Endothelial cell of umbilical vein (primary cell): ENCODE results near the gene BLVRA. TPM values are rescaled to one million over a fixed set of nuclear protein-coding genes. Genes with fewer than 3 reads are reported as not detected.

Source experiments
- BruUV-seq: library from RNA; stranded (reverse); fragments of 400-500 nt; replicated peaks from 2 replicates; lab custom pipeline; 2021; lab: Mats Ljungman, UMichigan
- CTCF ChIA-PET: fragments of 300-600, 350-600 bp; sonication (Branson Sonifier 250); formaldehyde crosslinking; loops from one replicate; lab custom pipeline; 2021; ENCODE audit warnings: antibody characterized with exemption, inconsistent platforms; lab: Charles Lee
- POLR2A ChIA-PET: fragments of 300-600, 350-600 bp; sonication (Branson Sonifier 250); formaldehyde crosslinking; loops from one replicate; lab custom pipeline; 2021; ENCODE audit warnings: antibody characterized with exemption, inconsistent platforms; lab: Charles Lee
- DNase-seq: peaks from one replicate; pipeline ENCODE4 v3.0.0-alpha.2; 2011; ENCODE audit warnings: low read depth, low spot score
- FAIRE-seq: peaks from 2 replicates; lab custom pipeline; 2011; peaks lifted over from hg19 to GRCh38; lab: Jason Lieb, UNC
- H2AFZ ChIP-seq: 2 replicates; pipeline ENCODE4 v1.6.0; 2012; ENCODE audit warnings: low read depth, low read length, control low read depth, inconsistent platforms
- H3K27ac ChIP-seq: 2 replicates; pipeline ENCODE4 v1.5.1; 2011; ENCODE audit warnings: low read depth, mild to moderate bottlenecking, control low read depth, low read length, moderate library complexity; ENCODE audit not compliant: insufficient read depth
- H3K27me3 ChIP-seq, 2 experiments: 2 replicates each; pipeline versions ENCODE4 v1.6.0 to v1.6.1; 2011; ENCODE audit warnings: low read length in 2 of 2, mixed read lengths in 1 of 2; ENCODE audit not compliant: control insufficient read depth in 2 of 2, insufficient read depth in 2 of 2
- H3K36me3 ChIP-seq, 2 experiments: 2 replicates in 1 of 2; 3 replicates in 1 of 2; pipeline ENCODE4 v1.5.1; 2011; ENCODE audit warnings: low read length in 2 of 2, mild to moderate bottlenecking in 1 of 2, moderate library complexity in 1 of 2; ENCODE audit not compliant: control insufficient read depth in 2 of 2, insufficient read depth in 2 of 2; ENCODE audit errors: extremely low read depth in 1 of 2
- H3K4me1 ChIP-seq: 3 replicates; pipeline ENCODE4 v1.5.1; 2011; ENCODE audit warnings: mild to moderate bottlenecking, low read length; ENCODE audit not compliant: control insufficient read depth, insufficient read depth; ENCODE audit errors: extremely low read depth
- H3K4me2 ChIP-seq: 2 replicates; pipeline ENCODE4 v1.6.1; 2011; ENCODE audit warnings: low read length, control low read depth, mixed read lengths; ENCODE audit not compliant: insufficient read depth
- H3K4me3 ChIP-seq, 3 experiments: fragments of 200-600 bp in 1 of 3; sonication (generic), shearing (Covaris generic) in 1 of 3; replicated peaks in 1 of 3; 2 replicates each; pipeline ENCODE4 v1.5.1; 2011 to 2016; ENCODE audit warnings: control low read depth in 3 of 3, low read length in 3 of 3, mild to moderate bottlenecking in 2 of 3, inconsistent platforms in 1 of 3, low read depth in 1 of 3, moderate library complexity in 1 of 3; ENCODE audit not compliant: insufficient read depth in 1 of 3
- H3K79me2 ChIP-seq: 2 replicates; pipeline ENCODE4 v1.6.0; 2012; ENCODE audit warnings: low read length, inconsistent platforms; ENCODE audit not compliant: control insufficient read depth, insufficient read depth
- H3K9ac ChIP-seq: replicated peaks from 2 replicates; pipeline ENCODE3; 2011; ENCODE audit warnings: low read length, control low read depth; ENCODE audit not compliant: insufficient read depth; ENCODE audit errors: extremely low read depth
- H3K9me1 ChIP-seq: replicated peaks from 3 replicates; pipeline ENCODE4 v1.6.0; 2011; ENCODE audit warnings: mild to moderate bottlenecking, low read length; ENCODE audit not compliant: control insufficient read depth, insufficient read depth; ENCODE audit errors: extremely low read depth
- H3K9me3 ChIP-seq: replicated peaks from 2 replicates; pipeline ENCODE4 v1.5.1; 2012; ENCODE audit warnings: low read length, inconsistent platforms; ENCODE audit not compliant: control insufficient read depth, insufficient read depth
- H4K20me1 ChIP-seq: replicated peaks from 2 replicates; pipeline ENCODE3; 2011; ENCODE audit warnings: mild to moderate bottlenecking, low read length; ENCODE audit not compliant: control insufficient read depth, insufficient read depth; ENCODE audit errors: extremely low read depth
- EZH2 ChIP-seq: IDR thresholded peaks from 2 replicates; pipeline ENCODE4 v1.6.1; 2012; ENCODE audit warnings: borderline replicate concordance, low read depth, mild to moderate bottlenecking, moderate library complexity, low read length, inconsistent platforms; ENCODE audit not compliant: severe bottlenecking
- FOS ChIP-seq: IDR thresholded peaks from 2 replicates; pipeline ENCODE4 v1.6.1; 2011; ENCODE audit warnings: mild to moderate bottlenecking, low read length, moderate library complexity, borderline replicate concordance; ENCODE audit not compliant: insufficient read depth
- GATA2 ChIP-seq: IDR thresholded peaks from 2 replicates; pipeline ENCODE4 v1.7.0; 2011; ENCODE audit warnings: low read depth, mild to moderate bottlenecking, moderate library complexity, mixed read lengths, low read length; ENCODE audit not compliant: insufficient read length, insufficient read depth
- MYC ChIP-seq: IDR thresholded peaks from one replicate; pipeline ENCODE4 v1.6.1; 2011; ENCODE audit warnings: mild to moderate bottlenecking, low read depth, low read length
- POLR2A ChIP-seq: IDR thresholded peaks from 2 replicates; pipeline ENCODE4 v1.6.1; 2012; ENCODE audit warnings: low read depth, mild to moderate bottlenecking, control low read depth, low read length
- POLR2AphosphoS5 ChIP-seq: IDR thresholded peaks from 2 replicates; pipeline ENCODE4 v1.6.1; 2012; ENCODE audit warnings: low read depth, mild to moderate bottlenecking, control low read depth, low read length, moderate library complexity; ENCODE audit not compliant: insufficient read depth
- dilution Hi-C: fragments of 300-500 bp; cut with MboI; formaldehyde crosslinking; loops from one replicate; pipeline ENCODE4 v1.15.0; 2019; ENCODE audit warnings: low sequenced_read_pairs; ENCODE audit not compliant: extremely low pct_ligation_motif_present
- intact Hi-C: fragments of 100-400 bp; cut with micrococcal nuclease; formaldehyde crosslinking; loops from one replicate; pipeline ENCODE4 v1.10.0; 2022
- polyA plus RNA-seq, 4 experiments: library from polyadenylated mRNA; depleted of rRNA in 3 of 4; stranded (reverse) in 3 of 4; unstranded in 1 of 4; fragments of >200 nt; gene quantifications; 2 replicates each; pipeline versions ENCODE4 v1.2.1 to v1.2.3, GENCODE V29; 2011 to 2012; ENCODE audit warnings: missing spikeins in 1 of 4
- total RNA-seq: library from RNA; stranded (reverse); gene quantifications from 2 replicates; pipeline ENCODE4 v1.2.3, GENCODE V29; 2021
- TF ChIP-seq, protein P1 (sequence below): IDR thresholded peaks from 2 replicates; pipeline ENCODE4 v1.6.1; 2011; ENCODE audit not compliant: insufficient read depth, insufficient read length
- TF ChIP-seq, protein P2 (sequence below), 2 donors: IDR thresholded peaks; 1 replicate in 1 of 2; 2 replicates in 1 of 2; pipeline ENCODE4 v1.5.1; 2011; ENCODE audit warnings: low read length in 2 of 2, mild to moderate bottlenecking in 2 of 2, moderate library complexity in 2 of 2, control low read depth in 1 of 2, inconsistent platforms in 1 of 2, low read depth in 1 of 2; ENCODE audit not compliant: insufficient read depth in 1 of 2; ENCODE audit errors: extremely low read depth in 1 of 2

The BLVRA gene
- total and polyA plus RNA-seq, 2 donors (not counting 3 experiments of a cell fraction or from before 2014, with no cell fraction given), result 24.0 to 34.5 TPM

DNA sequence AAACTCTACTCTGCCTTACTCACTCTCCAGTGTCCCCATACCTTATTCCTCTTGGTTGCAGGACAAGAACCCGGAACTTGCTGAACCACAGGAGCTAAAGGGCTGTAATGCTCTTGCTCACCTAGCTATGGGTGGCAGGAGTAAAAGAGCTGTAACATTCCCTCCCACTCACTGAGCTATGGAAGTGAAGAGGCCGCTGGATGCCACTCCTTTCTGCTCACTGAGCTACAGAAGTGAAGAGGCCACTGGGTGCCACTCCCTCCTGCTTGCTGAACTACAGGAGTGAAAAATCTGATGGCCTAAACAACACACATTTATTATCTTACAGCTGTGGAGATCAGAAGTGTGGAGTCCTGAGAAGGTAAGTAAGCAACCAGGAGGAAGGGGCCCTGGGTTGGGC lies 93.3 kb downstream of the BLVRA start:
- intact Hi-C loops, result loop anchor here (1.0 kb wide), 1 partner anchor 39 kb away; no protein-coding TSS in a partner anchor
- POLR2A ChIA-PET, result no interaction called here
- no peak overlapping the region for H3K27ac ChIP-seq

More for the DNA sequence above, 93.3 kb downstream of the BLVRA start:
- no peak overlapping the region for H3K9ac ChIP-seq
- DNase-seq (no peak), FAIRE-seq (no peak)
- no peaks in the 10 kb centered on the region for H3K9me3 ChIP-seq
- no peaks in the 10 kb centered on the region for H3K79me2 ChIP-seq
- H3K9me1 ChIP-seq, result no peaks in the 10 kb centered on the region
- H3K4me3 ChIP-seq, result no peak overlapping the region
- no peaks in the 10 kb centered on the region for H4K20me1 ChIP-seq
- TF ChIP-seq FOS (no peak), MYC (no peak), GATA2 (no peak), EZH2 (no peak), POLR2A (no peak), POLR2AphosphoS5 (no peak)
- TF ChIP-seq, protein P1, sequence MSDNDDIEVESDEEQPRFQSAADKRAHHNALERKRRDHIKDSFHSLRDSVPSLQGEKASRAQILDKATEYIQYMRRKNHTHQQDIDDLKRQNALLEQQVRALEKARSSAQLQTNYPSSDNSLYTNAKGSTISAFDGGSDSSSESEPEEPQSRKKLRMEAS, result no peak
- TF ChIP-seq, protein P2, sequence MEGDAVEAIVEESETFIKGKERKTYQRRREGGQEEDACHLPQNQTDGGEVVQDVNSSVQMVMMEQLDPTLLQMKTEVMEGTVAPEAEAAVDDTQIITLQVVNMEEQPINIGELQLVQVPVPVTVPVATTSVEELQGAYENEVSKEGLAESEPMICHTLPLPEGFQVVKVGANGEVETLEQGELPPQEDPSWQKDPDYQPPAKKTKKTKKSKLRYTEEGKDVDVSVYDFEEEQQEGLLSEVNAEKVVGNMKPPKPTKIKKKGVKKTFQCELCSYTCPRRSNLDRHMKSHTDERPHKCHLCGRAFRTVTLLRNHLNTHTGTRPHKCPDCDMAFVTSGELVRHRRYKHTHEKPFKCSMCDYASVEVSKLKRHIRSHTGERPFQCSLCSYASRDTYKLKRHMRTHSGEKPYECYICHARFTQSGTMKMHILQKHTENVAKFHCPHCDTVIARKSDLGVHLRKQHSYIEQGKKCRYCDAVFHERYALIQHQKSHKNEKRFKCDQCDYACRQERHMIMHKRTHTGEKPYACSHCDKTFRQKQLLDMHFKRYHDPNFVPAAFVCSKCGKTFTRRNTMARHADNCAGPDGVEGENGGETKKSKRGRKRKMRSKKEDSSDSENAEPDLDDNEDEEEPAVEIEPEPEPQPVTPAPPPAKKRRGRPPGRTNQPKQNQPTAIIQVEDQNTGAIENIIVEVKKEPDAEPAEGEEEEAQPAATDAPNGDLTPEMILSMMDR (IDR thresholded peaks at IDR 0.05; ENCODE audit: extremely low read depth in 1 of 2, insufficient read depth in 1 of 2, low read depth in 1 of 2, low read length in 2 of 2), result no peak
- CTCF ChIA-PET, result interaction anchor here (0.7 to 1.2 kb wide), 4 partner anchors 10 to 131 kb away, joined by 3 to 4 read pairs (median 3); no protein-coding TSS in a partner anchor
- no peak overlapping the region for H3K4me2 ChIP-seq
- peaks cover 6% of the 10 kb centered on the region in 2 experiments for H3K27me3 ChIP-seq
- dilution Hi-C loops, result no loop called here
- H3K36me3 ChIP-seq, result no peaks in the 10 kb centered on the region
- BruUV-seq, result no TSS peak
- H2AFZ ChIP-seq, result no peak overlapping the region
- no peaks in the 10 kb centered on the region for H3K4me1 ChIP-seq
